Calu3 (cell line): ENCODE measurements around the gene OBSCN. TPM values are rescaled to one million over a fixed set of nuclear protein-coding genes. Genes with fewer than 3 reads are reported as not detected.

ENCODE experiments used
- BruUV-seq: library from RNA; stranded (reverse); fragments of 400-500 nt; replicated peaks from 2 replicates; lab custom pipeline; 2021; lab: Mats Ljungman, UMichigan
- CTCF ChIA-PET: fragments of 300-600 bp; sonication (Branson Sonifier 250); formaldehyde crosslinking; loops from one replicate; lab custom pipeline; 2022; ENCODE audit warnings: antibody characterized with exemption; lab: Charles Lee
- DNase-seq: peaks from one replicate; pipeline ENCODE4 v3.0.0; 2022
- H3K27ac Mint-ChIP-seq: one replicate; pipeline ENCODE4 v1.8.0; 2022; ENCODE audit warnings: mixed read lengths; ENCODE audit not compliant: unreplicated experiment
- H3K27me3 Mint-ChIP-seq: one replicate; pipeline ENCODE4 v1.8.0; 2022; ENCODE audit warnings: mixed read lengths; ENCODE audit not compliant: unreplicated experiment
- H3K36me3 Mint-ChIP-seq: one replicate; pipeline ENCODE4 v1.8.0; 2022; ENCODE audit warnings: mild to moderate bottlenecking, moderate library complexity, mixed read lengths; ENCODE audit not compliant: insufficient read depth, unreplicated experiment
- H3K4me1 Mint-ChIP-seq: one replicate; pipeline ENCODE4 v1.8.0; 2022; ENCODE audit warnings: mild to moderate bottlenecking, low read depth, mixed read lengths; ENCODE audit not compliant: unreplicated experiment
- H3K4me3 Mint-ChIP-seq: one replicate; pipeline ENCODE4 v1.8.0; 2022; ENCODE audit warnings: mild to moderate bottlenecking, low read depth, moderate library complexity, mixed read lengths; ENCODE audit not compliant: unreplicated experiment
- H3K9me3 Mint-ChIP-seq: one replicate; pipeline ENCODE4 v1.8.0; 2022; ENCODE audit warnings: low read depth, mixed read lengths; ENCODE audit not compliant: unreplicated experiment
- intact Hi-C: fragments of 100-400 bp; cut with micrococcal nuclease; formaldehyde crosslinking; loops from one replicate; pipeline ENCODE4 v1.10.0; 2022; ENCODE audit not compliant: unreplicated experiment
- total RNA-seq: library from RNA; stranded (reverse); gene quantifications from 2 replicates; pipeline ENCODE4 v1.2.3, GENCODE V29; 2022
- TF ChIP-seq, protein P1 (sequence below): fragments of 200-600 bp; IDR thresholded peaks from one replicate; pipeline ENCODE4 v1.8.0; 2022; ENCODE audit warnings: antibody characterized with exemption; ENCODE audit not compliant: unreplicated experiment

Gene OBSCN
- total RNA-seq, 1 experiment from 2014 or later: 19.5 TPM

DNA sequence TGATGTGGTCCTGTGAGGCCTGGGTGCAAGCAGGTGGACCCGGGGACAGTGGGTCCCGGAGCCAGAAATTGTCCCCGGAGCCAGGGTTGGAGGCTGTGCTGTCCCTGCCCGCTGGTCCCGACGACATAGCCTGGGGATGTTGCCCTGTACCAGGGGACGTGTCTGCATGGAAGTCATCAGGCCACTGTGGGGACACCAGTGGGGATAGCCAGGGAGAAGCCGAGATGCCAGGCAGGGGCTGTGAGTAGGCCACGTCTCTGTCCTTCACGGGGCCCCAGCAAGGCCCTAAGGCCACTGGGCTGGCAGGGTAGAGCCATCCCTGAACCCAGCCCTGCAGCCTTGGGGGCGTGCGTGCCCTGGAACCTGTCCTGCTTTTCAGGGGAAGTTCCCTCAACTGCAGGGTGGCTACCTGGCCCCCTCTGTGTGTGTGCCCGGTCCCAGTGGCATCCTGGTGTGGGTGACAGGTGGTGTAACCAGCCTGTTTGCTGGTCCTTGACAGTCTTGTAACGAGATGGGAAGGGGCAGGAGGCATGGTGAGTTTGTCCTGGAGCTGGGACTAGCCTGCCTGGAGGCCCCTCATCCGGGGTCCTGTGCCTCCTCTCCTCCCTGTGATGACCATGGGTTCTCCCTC is 73.2 kb downstream of the OBSCN start:
- no TSS peak for BruUV-seq
- Mint-ChIP-seq H3K4me1 (no peaks in the 10 kb centered on the region), H3K27ac (no peak overlapping the region), H3K36me3 (no peaks in the 10 kb centered on the region), H3K4me3 (no peak overlapping the region), H3K27me3 (no peaks in the 10 kb centered on the region), H3K9me3 (no peaks in the 10 kb centered on the region)
- TF ChIP-seq, protein P1, sequence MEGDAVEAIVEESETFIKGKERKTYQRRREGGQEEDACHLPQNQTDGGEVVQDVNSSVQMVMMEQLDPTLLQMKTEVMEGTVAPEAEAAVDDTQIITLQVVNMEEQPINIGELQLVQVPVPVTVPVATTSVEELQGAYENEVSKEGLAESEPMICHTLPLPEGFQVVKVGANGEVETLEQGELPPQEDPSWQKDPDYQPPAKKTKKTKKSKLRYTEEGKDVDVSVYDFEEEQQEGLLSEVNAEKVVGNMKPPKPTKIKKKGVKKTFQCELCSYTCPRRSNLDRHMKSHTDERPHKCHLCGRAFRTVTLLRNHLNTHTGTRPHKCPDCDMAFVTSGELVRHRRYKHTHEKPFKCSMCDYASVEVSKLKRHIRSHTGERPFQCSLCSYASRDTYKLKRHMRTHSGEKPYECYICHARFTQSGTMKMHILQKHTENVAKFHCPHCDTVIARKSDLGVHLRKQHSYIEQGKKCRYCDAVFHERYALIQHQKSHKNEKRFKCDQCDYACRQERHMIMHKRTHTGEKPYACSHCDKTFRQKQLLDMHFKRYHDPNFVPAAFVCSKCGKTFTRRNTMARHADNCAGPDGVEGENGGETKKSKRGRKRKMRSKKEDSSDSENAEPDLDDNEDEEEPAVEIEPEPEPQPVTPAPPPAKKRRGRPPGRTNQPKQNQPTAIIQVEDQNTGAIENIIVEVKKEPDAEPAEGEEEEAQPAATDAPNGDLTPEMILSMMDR: no peak
- DNase-seq: no peak
- intact Hi-C loops: no loop called here
- CTCF ChIA-PET: interaction anchor here (0.8 kb wide), 1 partner anchor 13 kb away, joined by 3 read pairs; no protein-coding TSS in a partner anchor

DNA sequence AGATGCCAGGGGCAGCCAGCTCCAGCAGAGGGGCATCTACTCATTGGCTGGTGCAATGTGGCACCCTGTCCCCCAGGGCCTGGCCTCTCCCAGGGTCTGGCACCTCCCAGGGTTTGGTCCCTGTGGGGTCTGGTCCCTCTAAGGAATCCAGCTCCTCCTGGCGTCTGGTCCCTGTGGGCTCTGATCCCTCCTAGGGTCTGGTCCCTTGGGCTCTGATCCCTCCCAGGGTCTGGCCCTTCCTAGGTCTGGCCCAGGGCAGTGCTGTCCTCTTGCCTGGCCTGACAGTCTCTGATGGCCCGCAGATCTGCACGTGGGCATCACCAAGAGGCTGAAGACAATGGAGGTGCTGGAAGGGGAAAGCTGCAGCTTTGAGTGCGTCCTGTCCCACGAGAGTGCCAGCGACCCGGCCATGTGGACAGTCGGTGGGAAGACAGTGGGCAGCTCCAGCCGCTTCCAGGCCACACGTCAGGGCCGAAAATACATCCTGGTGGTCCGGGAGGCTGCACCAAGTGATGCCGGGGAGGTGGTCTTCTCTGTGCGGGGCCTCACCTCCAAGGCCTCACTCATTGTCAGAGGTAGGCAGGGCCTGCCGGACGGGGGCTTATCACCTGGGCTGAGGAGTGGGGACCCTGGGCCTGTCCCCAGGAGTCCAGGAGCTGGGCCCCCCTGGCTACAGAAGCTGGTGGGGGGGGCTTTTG is 73.9 kb downstream of the OBSCN start:
- TF ChIP-seq, protein P1: no peak
- CTCF ChIA-PET: interaction anchor here (0.8 kb wide), 1 partner anchor 13 kb away, joined by 3 read pairs; no protein-coding TSS in a partner anchor
- BruUV-seq: no TSS peak
- H3K27me3 Mint-ChIP-seq: no peaks in the 10 kb centered on the region
- DNase-seq: no peak
- intact Hi-C loops: no loop called here
- no peak overlapping the region for H3K27ac Mint-ChIP-seq
- no peaks in the 10 kb centered on the region for H3K36me3 Mint-ChIP-seq
- no peak overlapping the region for H3K4me3 Mint-ChIP-seq
- H3K9me3 Mint-ChIP-seq: no peaks in the 10 kb centered on the region
- no peaks in the 10 kb centered on the region for H3K4me1 Mint-ChIP-seq

DNA sequence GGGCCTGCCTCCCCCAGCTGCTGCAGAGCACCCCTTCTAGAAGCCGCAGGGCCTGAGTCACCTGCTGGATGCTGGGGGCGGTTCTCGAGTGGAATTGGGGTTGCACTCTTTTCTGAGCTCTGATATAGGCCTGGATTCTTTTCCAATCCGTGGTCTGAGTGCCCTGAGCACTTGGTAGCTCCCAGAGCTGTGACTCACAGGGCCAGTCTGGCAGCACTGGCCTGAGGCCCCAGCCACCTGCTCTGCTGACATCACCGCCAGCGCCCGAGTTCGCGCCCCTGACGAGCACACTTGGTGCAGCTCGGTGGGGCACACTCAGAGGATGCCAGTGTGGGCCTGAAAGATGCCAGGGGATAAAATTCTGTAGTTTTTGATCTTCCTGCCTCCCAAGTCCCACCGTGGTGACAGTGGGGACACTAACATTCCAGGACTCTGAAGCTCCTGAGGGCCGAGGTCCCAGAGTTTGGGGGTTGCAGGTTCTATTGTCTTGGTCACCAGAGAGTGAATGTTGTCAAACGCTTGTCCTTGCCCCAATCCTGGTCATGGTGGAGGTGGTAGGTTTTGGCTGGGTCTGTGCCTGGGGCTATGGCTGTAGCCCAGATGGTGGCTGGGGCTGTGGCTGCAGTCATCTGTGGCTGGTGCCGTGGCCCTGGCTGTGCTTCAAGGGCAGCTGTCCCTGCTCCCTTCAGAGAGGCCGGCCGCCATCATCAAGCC is 74.6 kb downstream of the OBSCN start:
- no peak overlapping the region for H3K27ac Mint-ChIP-seq
- no peaks in the 10 kb centered on the region for H3K4me1 Mint-ChIP-seq
- CTCF ChIA-PET: no interaction called here

DNA sequence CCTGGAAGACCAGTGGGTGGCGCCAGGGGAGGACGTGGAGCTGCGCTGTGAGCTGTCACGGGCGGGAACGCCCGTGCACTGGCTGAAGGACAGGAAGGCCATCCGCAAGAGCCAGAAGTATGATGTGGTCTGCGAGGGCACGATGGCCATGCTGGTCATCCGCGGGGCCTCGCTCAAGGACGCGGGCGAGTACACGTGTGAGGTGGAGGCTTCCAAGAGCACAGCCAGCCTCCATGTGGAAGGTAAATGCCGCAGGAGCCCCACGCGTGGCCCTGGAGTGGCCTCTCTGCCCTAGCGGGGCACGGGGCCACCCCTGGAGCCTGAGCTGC is 75.2 kb downstream of the OBSCN start:
- no peak overlapping the region for H3K4me3 Mint-ChIP-seq
- H3K27ac Mint-ChIP-seq: no peak overlapping the region
- no peak for DNase-seq
- TF ChIP-seq, protein P1: no peak
- intact Hi-C loops: no loop called here
- no peaks in the 10 kb centered on the region for H3K4me1 Mint-ChIP-seq
- no TSS peak for BruUV-seq
- no peaks in the 10 kb centered on the region for H3K36me3 Mint-ChIP-seq
- H3K9me3 Mint-ChIP-seq: no peaks in the 10 kb centered on the region
- H3K27me3 Mint-ChIP-seq: no peaks in the 10 kb centered on the region
- CTCF ChIA-PET: no interaction called here

More for the DNA sequence above, 74.6 kb downstream of the OBSCN start:
- DNase-seq: no peak
- intact Hi-C loops: no loop called here
- BruUV-seq: no TSS peak
- Mint-ChIP-seq H3K36me3 (no peaks in the 10 kb centered on the region), H3K9me3 (no peaks in the 10 kb centered on the region), H3K27me3 (no peaks in the 10 kb centered on the region), H3K4me3 (no peak overlapping the region)
- TF ChIP-seq, protein P1: no peak
